Measurements from ENCODE around the gene RNF11.

GRCh38 chr1:51215169-51215568, 20.9 kb upstream of the RNF11 start:
- TF ChIP-seq, protein P1, sequence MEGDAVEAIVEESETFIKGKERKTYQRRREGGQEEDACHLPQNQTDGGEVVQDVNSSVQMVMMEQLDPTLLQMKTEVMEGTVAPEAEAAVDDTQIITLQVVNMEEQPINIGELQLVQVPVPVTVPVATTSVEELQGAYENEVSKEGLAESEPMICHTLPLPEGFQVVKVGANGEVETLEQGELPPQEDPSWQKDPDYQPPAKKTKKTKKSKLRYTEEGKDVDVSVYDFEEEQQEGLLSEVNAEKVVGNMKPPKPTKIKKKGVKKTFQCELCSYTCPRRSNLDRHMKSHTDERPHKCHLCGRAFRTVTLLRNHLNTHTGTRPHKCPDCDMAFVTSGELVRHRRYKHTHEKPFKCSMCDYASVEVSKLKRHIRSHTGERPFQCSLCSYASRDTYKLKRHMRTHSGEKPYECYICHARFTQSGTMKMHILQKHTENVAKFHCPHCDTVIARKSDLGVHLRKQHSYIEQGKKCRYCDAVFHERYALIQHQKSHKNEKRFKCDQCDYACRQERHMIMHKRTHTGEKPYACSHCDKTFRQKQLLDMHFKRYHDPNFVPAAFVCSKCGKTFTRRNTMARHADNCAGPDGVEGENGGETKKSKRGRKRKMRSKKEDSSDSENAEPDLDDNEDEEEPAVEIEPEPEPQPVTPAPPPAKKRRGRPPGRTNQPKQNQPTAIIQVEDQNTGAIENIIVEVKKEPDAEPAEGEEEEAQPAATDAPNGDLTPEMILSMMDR (IDR thresholded peaks at IDR 0.05; ENCODE audit: insufficient read depth, low read length) = no peak
- TF ChIP-seq REST (IDR thresholded peaks at IDR 0.05; ENCODE audit: insufficient replicate concordance, low read depth) (no peak), POLR2AphosphoS5 (IDR thresholded peaks at IDR 0.05; ENCODE audit: low read depth) (no peak), SPI1 (IDR thresholded peaks at IDR 0.05; ENCODE audit: borderline replicate concordance, low read depth) (no peak)

Data from HL-60 (cell line).